Transverse colon (tissue), 4 donors: ENCODE results near the gene BPTF. TPM values are rescaled to one million over a fixed set of nuclear protein-coding genes. Genes with fewer than 3 reads are reported as not detected.

Source experiments
- DNase-seq: peaks from one replicate; pipeline ENCODE4 v3.0.0-alpha.2; 2019
- H3K27ac ChIP-seq, 4 donors: fragments of 200-600 bp; sonication (generic); 2 replicates each; pipeline ENCODE4 v1.5.1; 2016 to 2018; ENCODE audit warnings: inconsistent platforms in 4 of 4
- H3K27me3 ChIP-seq: fragments of 200-600 bp; sonication (generic); 2 replicates; pipeline ENCODE4 v1.5.1; 2017; ENCODE audit warnings: inconsistent platforms
- H3K36me3 ChIP-seq, 4 donors: fragments of 200-600 bp; sonication (generic); 2 replicates each; pipeline ENCODE4 v1.5.1; 2017 to 2019; ENCODE audit warnings: inconsistent platforms in 4 of 4
- H3K4me1 ChIP-seq, 4 donors: fragments of 200-600 bp; sonication (generic); 2 replicates each; pipeline ENCODE4 v1.5.1; 2017 to 2020; ENCODE audit warnings: inconsistent platforms in 4 of 4
- H3K4me3 ChIP-seq, 4 donors: fragments of 200-600 bp; sonication (generic); 1 replicate in 1 of 4; 2 replicates in 3 of 4; pipeline versions ENCODE4 v1.5.1 to v1.6.1; 2017 to 2019; ENCODE audit warnings: inconsistent platforms in 4 of 4
- H3K9me3 ChIP-seq, 2 donors: fragments of 200-600 bp; sonication (generic); 2 replicates each; pipeline ENCODE4 v1.5.1; 2017 to 2019; ENCODE audit warnings: inconsistent platforms in 2 of 2
- CTCF ChIP-seq, 5 experiments: fragments of 200-600 bp in 3 of 5; fragments of 450-650 bp in 2 of 5; sonication (generic) in 3 of 5; IDR thresholded peaks; 1 replicate in 2 of 5; 2 replicates in 3 of 5; pipeline ENCODE4 v1.5.1; 2016 to 2017; ENCODE audit warnings: antibody characterized with exemption in 5 of 5, inconsistent platforms in 3 of 5, mild to moderate bottlenecking in 2 of 5, moderate library complexity in 1 of 5
- EP300 ChIP-seq: sonication (generic); formaldehyde crosslinking; IDR thresholded peaks from one replicate; pipeline ENCODE4 v1.6.1; 2017; ENCODE audit warnings: antibody characterized with exemption, low read depth
- POLR2A ChIP-seq: fragments of 450-650 bp; IDR thresholded peaks from one replicate; pipeline ENCODE4 v1.6.1; 2016; ENCODE audit warnings: antibody characterized with exemption, mild to moderate bottlenecking, moderate library complexity
- POLR2AphosphoS5 ChIP-seq, 3 donors: sonication (generic); formaldehyde crosslinking; IDR thresholded peaks; one replicate each; pipeline ENCODE4 v1.6.1; 2016; ENCODE audit warnings: antibody characterized with exemption in 3 of 3
- WGBS, 2 donors: methylation state at CpG; one replicate each; pipeline ENCODE4 v1.1.5; 2018; ENCODE audit warnings: low coverage in 1 of 2; 5-methylcytosine and 5-hydroxymethylcytosine counted together
- in situ Hi-C, 4 donors: fragments of 200-750 bp; cut with MboI; loops; one replicate each; pipeline versions ENCODE4 v1.15.0 to v1.15.1; 2017; ENCODE audit warnings: low sequenced_read_pairs in 3 of 4, low pct_ligation_motif_present in 1 of 4, low pct_unique_long_range_greater_than_20kb in 1 of 4
- intact Hi-C: fragments of 100-400 bp; cut with DNase I; formaldehyde crosslinking; loops from one replicate; pipeline ENCODE4 v1.15.1; 2023; ENCODE audit warnings: low total_unique reads
- total RNA-seq, 4 donors: library from RNA; depleted of rRNA; stranded (reverse); fragments of >200 nt; gene quantifications; one replicate each; pipeline ENCODE4 v1.1.0, GENCODE V29; 2016

The BPTF gene
- total RNA-seq, 4 donors from 2014 or later: 70.3 to 158 (median 86.7) TPM

- Histone ChIP-seq H3K9me3 (no peaks in the 10 kb centered on the region), H3K4me3 (no peak overlapping the region), H3K36me3 (peaks cover 0 to 58% (median 24%) of the 10 kb centered on the region in 4 donors), H3K4me1 (no peaks in the 10 kb centered on the region), H3K27ac (no peak overlapping the region), H3K27me3 (no peaks in the 10 kb centered on the region)
- no peak for TF ChIP-seq POLR2AphosphoS5 (IDR thresholded peaks at IDR 0.05)
- TF ChIP-seq POLR2A: no peak
- TF ChIP-seq CTCF (IDR thresholded peaks at IDR 0.05): no peak
- TF ChIP-seq EP300: no peak
- 84 to 86% methylated on average over 9 to 10 of the region's 10 CpGs for WGBS, 2 donors
- intact Hi-C loops (no loop called here), in situ Hi-C loops (no loop called here)
- DNase-seq: no peak
Measured at GRCh38 chr17:67911059-67911782, 85.9 kb downstream of the BPTF start.

- Histone ChIP-seq H3K36me3 (peaks cover 0 to 58% (median 24%) of the 10 kb centered on the region in 4 donors), H3K27ac (no peak overlapping the region), H3K9me3 (no peaks in the 10 kb centered on the region), H3K4me1 (no peaks in the 10 kb centered on the region), H3K27me3 (no peaks in the 10 kb centered on the region), H3K4me3 (no peak overlapping the region)
- TF ChIP-seq POLR2AphosphoS5 (IDR thresholded peaks at IDR 0.05): no peak
- no peak for TF ChIP-seq CTCF (IDR thresholded peaks at IDR 0.05)
- in situ Hi-C loops: no loop called here
- WGBS, 2 donors: 92 to 94% methylated on average over 4 of the region's 4 CpGs
- DNase-seq: no peak
- intact Hi-C loops: no loop called here
Measured at GRCh38 chr17:67912088-67912487, 86.8 kb downstream of the BPTF start.

DNA sequence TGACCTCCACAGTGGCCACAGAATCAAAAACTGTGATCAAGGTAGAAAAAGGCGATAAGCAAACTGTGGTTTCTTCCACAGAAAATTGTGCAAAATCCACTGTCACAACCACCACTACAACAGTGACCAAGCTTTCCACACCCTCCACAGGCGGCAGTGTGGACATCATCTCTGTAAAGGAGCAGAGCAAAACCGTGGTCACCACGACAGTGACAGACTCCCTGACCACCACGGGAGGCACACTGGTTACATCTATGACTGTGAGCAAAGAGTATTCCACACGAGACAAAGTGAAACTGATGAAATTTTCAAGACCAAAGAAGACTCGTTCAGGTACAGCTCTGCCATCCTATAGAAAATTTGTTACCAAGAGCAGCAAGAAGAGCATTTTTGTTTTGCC is 87.4 kb downstream of the BPTF start:
- Histone ChIP-seq H3K27me3 (no peaks in the 10 kb centered on the region), H3K27ac (no peak overlapping the region), H3K36me3 (peaks cover 0 to 58% (median 25%) of the 10 kb centered on the region in 4 donors), H3K9me3 (no peaks in the 10 kb centered on the region), H3K4me1 (no peaks in the 10 kb centered on the region), H3K4me3 (no peak overlapping the region)
- intact Hi-C loops: no loop called here
- in situ Hi-C loops: no loop called here
- 86 to 100% methylated on average over 2 to 7 of the region's 7 CpGs for WGBS, 2 donors
- TF ChIP-seq CTCF (IDR thresholded peaks at IDR 0.05): no peak
- TF ChIP-seq EP300: no peak
- TF ChIP-seq POLR2A: no peak
- TF ChIP-seq POLR2AphosphoS5 (IDR thresholded peaks at IDR 0.05): no peak
- no peak for DNase-seq

DNA sequence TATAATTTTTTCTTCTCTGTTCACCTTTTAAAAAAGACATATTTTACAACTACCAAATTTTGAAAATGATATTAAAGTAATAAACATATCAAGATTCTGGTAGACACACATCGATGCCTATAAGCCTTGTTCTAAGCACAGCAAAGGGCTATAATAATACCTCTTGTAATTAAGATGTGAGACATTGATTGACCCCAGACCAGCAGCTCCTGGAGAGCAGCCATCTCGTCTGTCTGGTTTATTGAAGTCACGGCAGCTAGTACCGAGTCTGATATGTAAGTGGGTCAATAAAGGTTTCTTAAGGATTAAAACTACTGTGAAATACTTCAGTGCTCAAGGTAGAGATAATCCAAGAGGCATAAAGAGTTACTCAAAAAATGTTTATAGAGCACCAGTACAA is 94.9 kb downstream of the BPTF start:
- H3K36me3 ChIP-seq: peaks cover 0 to 68% (median 33%) of the 10 kb centered on the region in 4 donors
- no peaks in the 10 kb centered on the region for H3K9me3 ChIP-seq
- H3K4me1 ChIP-seq: no peaks in the 10 kb centered on the region
- WGBS, 2 donors: 85 to 89% methylated on average over 4 of the region's 4 CpGs
- H3K4me3 ChIP-seq: no peak overlapping the region
- intact Hi-C loops: no loop called here
- in situ Hi-C loops: no loop called here
- TF ChIP-seq POLR2AphosphoS5 (IDR thresholded peaks at IDR 0.05): no peak
- TF ChIP-seq CTCF (IDR thresholded peaks at IDR 0.05): no peak
- TF ChIP-seq POLR2A: no peak
- TF ChIP-seq EP300: no peak
- no peak overlapping the region for H3K27ac ChIP-seq
- DNase-seq: no peak
- no peaks in the 10 kb centered on the region for H3K27me3 ChIP-seq
